Measurements from ENCODE around the gene RNASE12.

- TF ChIP-seq POLR2AphosphoS5 (IDR thresholded peaks at IDR 0.05; ENCODE audit: low read depth, low read length) (no peak), YY1 (IDR thresholded peaks at IDR 0.05; ENCODE audit: extremely low read depth, insufficient replicate concordance, low read depth, low read length) (no peak), POLR2A (IDR thresholded peaks at IDR 0.05; ENCODE audit: borderline replicate concordance, extremely low read depth, insufficient read depth, insufficient read length) (no peak), JUND (IDR thresholded peaks at IDR 0.05) (no peak), EGR1 (IDR thresholded peaks at IDR 0.05; ENCODE audit: low read depth) (no peak), CEBPB (IDR thresholded peaks at IDR 0.05; ENCODE audit: low read depth) (no peak), CBX3 (IDR thresholded peaks at IDR 0.05; ENCODE audit: low read depth) (no peak), EZH2 (IDR thresholded peaks at IDR 0.05) (no peak), RAD21 (IDR thresholded peaks at IDR 0.05; ENCODE audit: low read depth) (no peak), ZFX (IDR thresholded peaks at IDR 0.05) (no peak)
- TF ChIP-seq, protein P1, sequence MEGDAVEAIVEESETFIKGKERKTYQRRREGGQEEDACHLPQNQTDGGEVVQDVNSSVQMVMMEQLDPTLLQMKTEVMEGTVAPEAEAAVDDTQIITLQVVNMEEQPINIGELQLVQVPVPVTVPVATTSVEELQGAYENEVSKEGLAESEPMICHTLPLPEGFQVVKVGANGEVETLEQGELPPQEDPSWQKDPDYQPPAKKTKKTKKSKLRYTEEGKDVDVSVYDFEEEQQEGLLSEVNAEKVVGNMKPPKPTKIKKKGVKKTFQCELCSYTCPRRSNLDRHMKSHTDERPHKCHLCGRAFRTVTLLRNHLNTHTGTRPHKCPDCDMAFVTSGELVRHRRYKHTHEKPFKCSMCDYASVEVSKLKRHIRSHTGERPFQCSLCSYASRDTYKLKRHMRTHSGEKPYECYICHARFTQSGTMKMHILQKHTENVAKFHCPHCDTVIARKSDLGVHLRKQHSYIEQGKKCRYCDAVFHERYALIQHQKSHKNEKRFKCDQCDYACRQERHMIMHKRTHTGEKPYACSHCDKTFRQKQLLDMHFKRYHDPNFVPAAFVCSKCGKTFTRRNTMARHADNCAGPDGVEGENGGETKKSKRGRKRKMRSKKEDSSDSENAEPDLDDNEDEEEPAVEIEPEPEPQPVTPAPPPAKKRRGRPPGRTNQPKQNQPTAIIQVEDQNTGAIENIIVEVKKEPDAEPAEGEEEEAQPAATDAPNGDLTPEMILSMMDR (IDR thresholded peaks at IDR 0.05 in 2 of 3, conservative IDR thresholded peaks at IDR 0.05 in 1 of 3; ENCODE audit: borderline replicate concordance in 1 of 3, insufficient read depth in 1 of 3, low read depth in 2 of 3, low read length in 2 of 3), result no peak
- TF ChIP-seq, protein P2, sequence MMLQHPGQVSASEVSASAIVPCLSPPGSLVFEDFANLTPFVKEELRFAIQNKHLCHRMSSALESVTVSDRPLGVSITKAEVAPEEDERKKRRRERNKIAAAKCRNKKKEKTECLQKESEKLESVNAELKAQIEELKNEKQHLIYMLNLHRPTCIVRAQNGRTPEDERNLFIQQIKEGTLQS (IDR thresholded peaks at IDR 0.05), result no peak
- TF ChIP-seq, protein P3, sequence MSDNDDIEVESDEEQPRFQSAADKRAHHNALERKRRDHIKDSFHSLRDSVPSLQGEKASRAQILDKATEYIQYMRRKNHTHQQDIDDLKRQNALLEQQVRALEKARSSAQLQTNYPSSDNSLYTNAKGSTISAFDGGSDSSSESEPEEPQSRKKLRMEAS (IDR thresholded peaks at IDR 0.05), result no peak
Measured at GRCh38 chr14:20626274-20626673, 35.1 kb upstream of the RNASE12 start.

All from HCT116 (cell line).